HG03135 (cell line): ENCODE measurements around the gene MAD1L1.
"Not testable (repeated sequence)": the region's sequence is repeated elsewhere in the genome, so short reads cannot be mapped to it uniquely, and the experiment has no call there.

Source experiments
- ATAC-seq: cut with Tn5 transposase; IDR thresholded peaks from one replicate; pipeline ENCODE4 v1.9.1; 2021; ENCODE audit warnings: mild to moderate bottlenecking, moderate library complexity; ENCODE audit not compliant: unreplicated experiment

MAD1L1 gene

DNA sequence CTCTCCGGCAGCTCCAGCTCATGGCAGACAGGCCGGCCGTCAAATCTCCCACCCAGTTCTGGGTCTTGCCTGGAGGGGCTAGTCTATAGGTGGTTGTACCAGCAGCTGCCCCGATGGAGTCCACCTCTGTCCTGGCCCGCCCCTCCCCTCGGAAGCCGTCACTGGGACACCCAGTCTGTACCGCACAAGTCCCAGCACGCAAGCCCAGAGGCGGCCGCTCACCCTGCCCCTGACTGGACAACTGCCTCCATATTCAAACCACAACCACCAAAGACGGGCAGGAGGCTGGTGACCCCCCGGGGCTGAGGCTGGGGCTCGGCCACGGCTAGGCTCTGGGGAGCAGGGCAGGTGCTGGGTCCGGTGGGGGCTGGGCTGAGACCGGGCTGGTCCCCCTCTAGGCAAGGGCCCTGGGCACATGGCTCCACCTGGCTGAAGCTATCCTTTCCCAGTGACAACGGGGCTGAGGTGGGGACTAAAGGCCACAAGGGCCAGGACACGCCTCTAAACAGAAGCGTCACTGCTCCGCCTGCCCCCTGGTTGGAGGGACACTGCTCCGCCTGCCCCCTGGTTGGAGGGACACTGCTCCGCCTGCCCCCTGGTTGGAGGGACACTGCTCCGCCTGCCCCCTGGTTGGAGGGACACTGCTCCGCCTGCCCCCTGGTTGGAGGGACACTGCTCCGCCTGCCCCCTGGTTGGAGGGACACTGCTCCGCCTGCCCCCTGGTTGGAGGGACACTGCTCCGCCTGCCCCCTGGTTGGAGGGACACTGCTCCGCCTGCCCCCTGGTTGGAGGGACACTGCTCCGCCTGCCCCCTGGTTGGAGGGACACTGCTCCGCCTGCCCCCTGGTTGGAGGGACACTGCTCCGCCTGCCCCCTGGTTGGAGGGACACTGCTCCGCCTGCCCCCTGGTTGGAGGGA is 371.6 kb downstream of the MAD1L1 start:
- ATAC-seq = not testable (repeated sequence)

DNA sequence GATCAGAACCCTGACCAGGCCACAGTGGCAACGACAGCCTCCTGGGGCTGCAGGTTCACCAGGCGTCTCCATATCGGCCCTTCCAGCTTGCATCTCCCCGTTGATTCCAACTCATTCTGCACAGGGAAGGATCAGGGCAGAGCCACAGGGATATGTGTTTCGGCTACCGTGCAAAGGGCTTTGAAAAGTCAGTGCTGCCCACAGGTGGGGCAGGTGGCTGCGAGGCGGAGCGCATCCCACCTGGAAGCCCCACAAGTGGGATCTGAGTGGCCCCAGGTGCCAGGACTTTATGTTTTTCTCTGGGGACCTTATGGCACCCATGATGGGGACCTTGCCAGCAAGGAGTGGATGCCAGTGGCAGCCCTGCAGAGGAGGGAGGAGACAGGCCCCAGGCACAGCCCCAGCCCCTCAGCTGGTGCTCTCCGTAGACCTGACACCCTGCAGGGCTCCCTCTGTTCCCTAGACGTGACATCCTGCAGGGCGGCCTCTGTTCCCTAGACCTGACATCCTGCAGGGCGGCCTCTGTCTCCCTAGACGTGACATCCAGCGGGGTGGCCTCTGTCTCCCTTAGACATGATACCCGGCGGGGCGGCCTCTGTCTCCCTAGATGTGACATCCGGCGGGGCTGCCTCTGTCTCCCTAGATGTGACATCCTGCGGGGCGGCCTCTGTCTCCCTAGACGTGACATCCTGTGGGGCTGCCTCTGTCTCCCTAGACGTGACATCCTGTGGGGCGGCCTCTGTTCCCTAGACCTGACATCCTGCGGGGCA is 373.3 kb downstream of the MAD1L1 start:
- ATAC-seq = no peak

DNA sequence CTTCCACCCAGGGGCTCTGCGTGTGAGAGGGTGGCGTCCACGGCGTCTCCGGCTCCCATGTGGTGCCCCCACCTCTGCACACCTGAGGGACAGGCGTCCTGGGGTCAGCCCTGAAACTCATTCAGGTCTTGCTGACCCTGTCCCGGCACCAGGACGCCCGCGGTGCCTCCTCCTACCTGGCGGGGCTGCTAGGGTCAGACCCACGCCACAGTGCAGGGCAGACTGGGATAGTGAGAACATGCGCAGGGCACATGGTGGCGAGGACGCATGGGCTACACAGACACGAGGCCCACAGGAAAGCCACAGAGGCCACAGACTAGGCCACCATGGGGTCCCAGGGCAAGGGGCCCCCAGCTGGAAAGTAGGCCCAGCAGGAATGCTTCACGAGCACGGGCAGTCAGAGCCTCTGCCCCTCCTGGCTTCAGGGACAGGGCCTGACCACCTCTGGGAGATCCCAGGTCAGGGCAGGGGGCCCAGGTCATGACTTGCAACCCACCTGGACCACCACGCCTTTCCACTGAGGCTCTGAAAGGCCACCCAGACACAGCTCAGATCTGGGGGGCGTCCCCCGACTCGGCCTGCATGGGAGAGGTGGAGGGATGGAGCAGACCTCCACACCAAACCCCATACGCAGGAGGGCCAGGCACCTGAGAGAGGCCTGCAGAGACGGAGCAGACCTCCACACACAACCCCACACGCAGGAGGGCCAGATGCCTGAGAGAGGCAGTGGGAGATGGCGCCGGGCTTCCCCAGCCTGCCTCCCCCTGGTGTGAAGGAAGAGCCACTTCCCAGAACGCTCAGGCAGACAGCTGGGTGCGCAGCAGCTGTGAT is 374.1 kb downstream of the MAD1L1 start:
- no peak for ATAC-seq

DNA sequence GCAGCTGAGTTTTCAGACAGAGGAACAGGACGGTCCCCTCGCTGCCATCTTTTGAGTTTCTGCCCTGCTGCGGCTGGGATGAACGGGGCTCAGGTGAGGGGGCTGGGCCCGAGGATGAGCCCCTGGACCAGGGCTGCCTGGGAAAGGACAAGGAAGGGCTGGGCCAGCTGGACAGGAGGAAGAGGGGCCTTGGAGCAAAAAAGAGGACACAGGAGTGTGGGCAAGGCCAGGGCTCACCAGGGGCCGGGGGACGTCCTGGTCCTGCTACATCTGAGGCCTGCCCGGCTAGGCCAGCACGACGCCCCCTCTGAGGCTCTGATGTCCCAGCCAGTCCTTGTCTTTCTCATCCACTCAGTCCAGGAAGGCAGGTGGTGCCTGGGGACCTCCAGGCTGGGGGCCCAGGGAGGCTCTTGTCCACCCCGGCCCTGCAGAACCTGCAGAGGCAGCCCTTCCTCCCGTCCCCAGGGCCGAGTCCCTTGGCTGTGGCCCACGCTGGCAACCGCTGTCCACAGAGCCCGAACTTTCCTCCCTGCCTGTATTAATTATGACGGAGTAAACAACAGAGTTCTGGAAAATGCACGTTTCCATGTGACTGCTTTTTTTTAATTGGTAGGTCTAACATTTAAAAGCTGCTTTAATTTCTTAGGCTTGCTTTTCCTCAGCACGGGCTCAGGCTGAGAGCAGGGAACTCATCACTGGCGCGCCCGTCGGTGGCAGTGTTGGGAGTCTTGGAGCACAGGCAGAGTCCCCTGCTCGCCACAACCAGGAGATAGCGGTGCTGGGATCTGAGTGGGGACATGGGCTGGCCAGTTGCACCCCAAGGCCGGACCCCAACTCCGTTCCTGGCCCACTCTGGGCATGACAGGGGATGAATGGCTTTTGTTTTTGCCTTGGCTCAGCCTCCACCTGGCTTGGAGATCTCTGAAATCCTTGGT is 375.0 kb downstream of the MAD1L1 start:
- ATAC-seq = no peak

DNA sequence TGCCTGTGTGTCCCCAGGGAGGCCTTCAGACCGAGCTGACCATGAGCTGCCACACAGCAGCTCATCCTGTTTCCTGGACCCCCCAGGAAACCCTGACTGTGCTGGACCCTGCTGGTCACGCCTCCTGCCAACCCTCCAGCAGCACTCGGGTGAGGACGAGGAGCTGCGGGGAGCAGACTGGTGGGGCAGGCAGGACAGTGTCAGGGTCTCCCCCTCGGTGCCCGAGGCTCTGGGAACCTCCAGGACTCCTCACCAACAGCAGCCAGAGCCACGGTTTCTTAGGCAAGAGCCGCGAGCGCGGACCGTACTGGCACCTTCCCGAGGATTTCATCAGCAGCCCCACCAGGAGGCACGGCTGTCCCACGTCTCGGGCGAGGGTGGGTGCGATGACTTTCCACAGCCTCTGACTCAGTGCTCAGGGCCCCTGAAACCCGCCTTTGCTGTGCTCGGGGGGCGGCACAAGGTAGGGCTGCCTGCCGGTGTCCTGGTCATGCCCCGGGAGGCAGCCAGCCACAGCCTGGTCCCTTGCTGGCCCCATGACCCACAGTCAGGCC is 375.8 kb downstream of the MAD1L1 start:
- ATAC-seq = no peak

DNA sequence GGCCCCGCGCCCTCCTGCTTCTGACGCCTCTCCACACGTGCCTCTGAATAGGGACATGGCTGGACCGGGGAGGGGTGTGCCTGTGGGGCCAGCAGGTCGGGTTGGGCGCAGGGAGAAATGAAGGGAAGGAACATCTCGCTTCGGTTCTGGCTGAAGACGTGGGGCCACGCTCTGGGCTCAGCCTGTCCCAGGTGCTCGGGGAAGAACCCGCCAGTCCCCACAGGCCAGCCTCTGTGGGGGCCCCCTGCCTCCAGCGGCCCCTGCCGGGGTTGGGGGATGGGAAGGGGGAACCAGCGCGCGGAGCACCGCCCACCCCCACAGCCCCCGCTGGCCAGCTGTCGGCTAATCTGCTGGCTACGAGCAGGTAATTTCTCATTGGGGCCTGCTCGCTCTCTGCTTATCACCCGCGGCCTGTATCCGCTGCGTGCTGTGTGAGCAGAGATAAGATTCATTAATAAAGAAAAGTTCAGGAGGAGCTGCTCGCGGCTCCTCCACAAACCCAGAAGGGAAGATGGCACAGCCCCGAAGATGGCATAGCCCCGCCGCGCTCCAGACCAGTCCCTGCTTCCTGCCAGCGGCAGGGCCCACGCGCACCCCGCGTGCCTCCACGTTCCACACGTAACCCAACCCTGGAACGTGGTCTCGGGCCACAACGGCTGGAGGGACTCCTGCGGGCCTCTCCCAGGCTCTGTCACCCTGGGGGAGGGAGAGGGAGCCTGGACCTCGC is 376.4 kb downstream of the MAD1L1 start:
- ATAC-seq = no peak

DNA sequence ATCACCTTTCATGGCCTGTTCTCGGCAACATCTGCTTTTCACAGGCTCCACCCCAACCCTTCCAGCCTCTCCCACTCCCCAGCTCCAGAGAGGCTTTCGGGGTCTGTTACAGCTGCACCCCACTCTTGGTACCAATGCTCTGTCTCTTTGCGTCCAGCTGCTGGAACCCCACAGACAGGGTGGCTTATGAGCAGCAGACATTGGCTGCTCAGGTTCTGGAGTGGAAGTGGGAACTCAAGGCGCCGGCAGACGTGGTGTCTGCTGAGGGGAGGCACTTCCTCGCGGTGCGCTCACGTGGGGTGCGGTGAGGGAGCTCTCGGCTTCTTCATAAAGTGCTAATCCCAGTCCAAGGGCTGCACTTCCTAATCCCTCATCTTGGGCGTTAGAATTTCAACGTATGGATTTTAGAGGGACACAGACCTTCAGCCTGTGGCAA is 377.0 kb downstream of the MAD1L1 start:
- ATAC-seq = no peak

DNA sequence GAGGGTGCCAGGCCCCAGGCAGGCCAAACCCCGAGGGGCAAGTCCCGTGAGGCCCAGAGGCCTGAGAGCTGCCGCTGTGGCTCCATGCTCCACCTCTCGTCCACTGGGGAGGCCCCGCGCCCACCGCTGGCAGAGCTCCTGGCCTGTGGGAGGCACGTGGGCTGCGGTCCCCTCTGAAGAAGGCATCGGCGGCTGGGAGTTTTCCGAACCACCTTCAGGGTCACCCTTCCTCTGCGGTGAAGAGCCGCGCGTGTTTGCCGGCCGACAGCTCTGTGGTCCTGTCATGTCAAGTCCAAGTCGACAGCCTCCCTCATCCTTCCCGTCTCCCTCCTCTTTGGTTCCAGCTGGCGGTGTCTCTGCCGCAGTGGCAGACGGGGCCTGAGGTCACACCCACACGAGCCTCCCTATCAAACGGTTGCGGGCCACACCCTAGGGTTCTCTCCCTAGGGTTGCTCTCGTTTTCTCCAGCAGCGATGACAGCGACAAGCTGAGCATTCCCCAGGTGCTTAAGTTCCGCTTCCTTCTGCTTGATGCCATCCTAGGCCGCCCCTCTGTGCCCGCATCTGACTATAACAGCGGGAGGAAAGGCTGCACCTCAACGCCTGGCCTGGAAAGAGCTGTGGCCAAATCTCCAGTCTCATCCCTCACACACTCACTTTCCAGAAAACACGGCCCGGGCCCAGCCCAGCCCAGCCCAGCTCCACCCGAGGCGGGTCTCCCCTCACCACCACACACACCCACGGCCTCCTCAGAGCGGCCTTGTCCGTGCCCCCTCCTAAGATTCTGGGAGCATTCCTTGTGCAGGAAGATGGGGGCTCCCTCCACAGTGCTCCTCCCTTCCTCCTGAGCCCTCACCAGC is 377.6 kb downstream of the MAD1L1 start:
- ATAC-seq = no peak

DNA sequence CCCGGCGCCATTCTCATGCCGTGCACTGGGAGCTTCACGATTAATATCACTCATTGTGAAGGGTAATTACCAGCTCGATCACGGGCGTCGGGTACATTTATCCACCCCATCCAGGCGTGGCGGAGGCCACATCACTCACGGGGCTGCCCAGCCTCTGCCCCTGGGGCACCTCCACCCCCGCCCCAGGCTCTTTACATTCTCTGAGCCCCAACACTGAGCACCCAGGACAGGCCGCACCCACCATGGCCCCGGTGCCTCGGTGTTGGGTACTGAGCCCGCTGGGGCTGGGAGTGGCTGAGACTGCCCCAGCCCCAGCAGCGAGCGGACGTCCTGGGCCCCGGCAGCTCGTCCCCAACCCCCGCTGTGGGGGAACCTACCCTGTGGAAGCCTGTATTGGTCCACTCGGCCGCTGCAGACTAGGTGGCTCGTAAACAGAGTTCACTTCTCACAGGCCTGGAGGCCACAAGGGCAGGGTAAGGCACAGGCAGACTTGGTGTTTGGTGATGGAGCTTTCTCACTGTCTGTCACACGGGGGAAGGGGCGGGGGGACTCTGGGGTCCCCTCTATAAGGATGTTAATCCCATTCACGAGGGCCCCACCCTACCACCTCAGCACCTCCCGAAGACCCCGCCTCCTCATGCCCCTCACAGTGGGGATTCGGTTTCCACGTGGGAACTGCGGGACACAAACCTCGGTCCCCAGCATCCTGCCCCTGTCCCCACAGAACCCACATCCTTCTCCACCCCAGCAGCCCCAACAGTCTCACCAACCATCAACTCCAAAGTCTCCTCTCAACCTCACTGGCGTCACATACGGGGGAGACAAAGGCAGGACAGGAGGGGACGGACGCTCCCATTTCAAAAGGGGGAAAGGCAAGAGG is 378.5 kb downstream of the MAD1L1 start:
- no peak for ATAC-seq

DNA sequence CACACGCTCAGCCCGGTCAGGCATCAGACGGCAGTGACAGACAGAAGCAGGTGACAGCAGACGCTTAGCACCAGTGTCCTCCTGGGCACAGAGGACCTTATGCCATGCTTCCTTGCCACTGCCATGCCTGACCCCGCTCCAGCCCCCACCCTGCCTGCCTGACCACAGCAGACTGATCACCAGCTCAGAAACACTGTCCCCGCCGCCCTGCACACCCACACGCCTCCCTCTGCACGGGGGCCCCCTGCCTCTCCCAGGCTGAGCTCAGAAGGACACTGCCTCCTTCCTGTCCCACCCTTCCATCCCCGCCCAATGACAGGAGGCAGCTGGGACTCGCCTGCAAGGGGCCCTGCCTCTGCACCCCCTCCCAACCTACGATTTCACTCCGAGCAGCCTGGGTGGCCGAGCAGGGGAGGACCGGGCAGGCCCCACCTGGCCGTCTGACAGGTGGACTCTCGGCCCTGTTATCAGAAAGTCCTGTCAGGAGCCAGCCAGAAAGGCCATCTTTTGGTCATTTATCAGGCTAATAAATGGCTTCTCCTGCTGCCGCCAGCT is 379.2 kb downstream of the MAD1L1 start:
- ATAC-seq = no peak

DNA sequence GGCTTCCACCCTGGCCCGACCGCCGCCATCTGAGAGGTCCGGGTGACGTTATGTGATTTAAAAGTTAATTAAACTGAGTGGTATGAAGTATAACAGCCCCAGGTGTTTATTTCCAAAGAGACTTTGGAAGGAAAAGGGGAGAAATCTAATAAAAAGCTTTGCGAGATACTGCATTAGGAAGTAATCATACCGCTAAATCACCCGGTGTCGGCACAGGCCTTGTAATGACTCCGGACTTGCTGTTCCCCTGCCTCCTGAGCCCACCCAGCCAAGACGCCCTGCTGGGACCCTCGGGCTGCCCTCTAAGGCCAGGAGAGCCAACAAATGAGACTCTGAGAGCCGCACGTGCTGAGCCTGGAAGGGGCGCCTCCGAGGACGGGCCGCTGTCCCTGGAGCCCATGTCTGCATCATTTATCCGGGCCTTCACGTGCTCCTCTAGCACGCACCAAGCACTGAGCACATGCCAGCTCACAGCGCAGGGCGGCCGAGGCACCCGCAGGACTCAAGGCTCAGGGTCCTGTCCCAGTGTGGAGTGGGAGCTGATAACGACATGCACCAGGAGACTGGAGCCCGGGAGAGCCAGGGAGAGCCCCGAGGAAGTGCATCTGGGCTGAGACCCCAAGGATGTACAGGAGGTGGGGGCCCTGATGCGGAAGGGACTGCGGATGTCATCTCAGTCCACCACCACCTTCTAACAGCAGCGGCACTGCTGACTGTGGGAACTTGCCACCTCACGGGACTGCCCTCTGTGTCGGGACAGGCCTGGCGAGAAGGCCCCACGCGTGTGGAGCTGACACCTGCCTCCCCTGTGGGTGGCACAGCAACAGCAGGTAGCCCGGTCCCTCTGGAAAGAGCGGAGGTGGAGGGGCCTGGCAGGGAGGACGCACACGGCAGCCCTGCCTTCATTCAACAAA is 380.0 kb downstream of the MAD1L1 start:
- ATAC-seq = no peak

DNA sequence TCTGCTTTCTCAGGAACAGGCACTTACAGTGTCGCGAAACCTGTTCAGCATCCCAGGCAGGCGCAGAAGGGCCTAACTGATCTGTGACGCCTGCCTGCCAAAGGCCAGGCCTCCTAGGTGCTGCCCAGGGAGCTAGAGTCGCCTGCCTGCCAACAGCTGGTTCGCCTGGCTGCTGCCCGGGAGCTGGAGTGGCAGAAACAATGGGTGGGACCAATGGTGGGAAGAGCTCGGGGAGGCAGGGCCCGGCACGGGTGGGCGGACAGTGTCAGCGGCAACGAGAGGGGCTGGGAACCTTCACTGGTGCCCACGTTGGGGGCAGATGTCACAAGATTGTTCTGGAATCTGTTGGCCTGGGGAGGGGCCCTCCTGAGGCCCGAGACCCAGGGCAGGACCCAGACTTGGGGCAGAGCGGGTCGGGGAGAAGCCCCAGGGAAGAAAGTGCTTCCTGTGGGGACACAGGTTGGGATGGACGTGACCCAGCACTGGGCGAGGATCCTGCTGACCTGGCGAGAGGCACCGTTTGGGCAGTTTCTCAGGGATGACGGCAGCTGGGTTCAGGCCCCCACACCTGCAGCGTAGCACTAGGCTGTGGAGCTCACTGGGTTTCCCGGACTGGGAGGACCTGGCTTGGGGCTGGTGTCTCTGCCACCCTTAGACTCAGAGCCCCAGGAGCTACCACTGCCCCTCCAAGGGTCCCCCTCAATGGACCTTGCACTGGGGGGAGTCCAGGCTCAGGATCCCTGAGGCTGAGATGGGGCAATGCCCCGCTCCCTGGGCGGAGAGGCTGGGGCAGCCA is 380.8 kb downstream of the MAD1L1 start:
- no peak for ATAC-seq

DNA sequence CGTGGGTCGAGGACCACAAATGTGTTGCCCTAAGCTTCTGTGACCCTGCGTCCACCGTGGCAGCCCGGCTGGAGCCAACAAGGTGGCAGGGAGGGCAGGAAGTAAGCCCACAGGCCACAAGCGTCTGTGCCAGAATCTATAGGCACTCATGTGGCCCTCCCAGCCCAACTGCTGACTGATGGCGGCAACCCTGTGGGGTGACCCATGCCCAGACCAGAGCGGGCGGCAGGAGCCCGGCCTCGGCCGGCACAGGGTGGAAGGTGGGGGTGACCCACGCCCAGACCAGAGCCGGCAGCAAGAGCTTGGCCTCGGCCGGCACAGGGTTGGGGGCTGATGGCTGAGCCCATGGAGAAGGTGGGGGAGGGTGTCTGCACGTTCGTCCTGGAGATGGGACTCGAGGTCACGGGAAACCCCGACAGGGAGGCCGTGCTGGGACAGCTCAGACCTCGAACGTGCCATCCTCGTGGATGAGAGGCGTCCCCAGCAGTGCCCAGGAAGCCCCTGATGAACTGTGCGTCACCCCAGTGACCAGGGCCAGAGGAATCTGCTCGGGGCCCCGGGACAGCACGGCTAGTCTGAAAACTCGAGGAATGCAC is 381.7 kb downstream of the MAD1L1 start:
- ATAC-seq = no peak

DNA sequence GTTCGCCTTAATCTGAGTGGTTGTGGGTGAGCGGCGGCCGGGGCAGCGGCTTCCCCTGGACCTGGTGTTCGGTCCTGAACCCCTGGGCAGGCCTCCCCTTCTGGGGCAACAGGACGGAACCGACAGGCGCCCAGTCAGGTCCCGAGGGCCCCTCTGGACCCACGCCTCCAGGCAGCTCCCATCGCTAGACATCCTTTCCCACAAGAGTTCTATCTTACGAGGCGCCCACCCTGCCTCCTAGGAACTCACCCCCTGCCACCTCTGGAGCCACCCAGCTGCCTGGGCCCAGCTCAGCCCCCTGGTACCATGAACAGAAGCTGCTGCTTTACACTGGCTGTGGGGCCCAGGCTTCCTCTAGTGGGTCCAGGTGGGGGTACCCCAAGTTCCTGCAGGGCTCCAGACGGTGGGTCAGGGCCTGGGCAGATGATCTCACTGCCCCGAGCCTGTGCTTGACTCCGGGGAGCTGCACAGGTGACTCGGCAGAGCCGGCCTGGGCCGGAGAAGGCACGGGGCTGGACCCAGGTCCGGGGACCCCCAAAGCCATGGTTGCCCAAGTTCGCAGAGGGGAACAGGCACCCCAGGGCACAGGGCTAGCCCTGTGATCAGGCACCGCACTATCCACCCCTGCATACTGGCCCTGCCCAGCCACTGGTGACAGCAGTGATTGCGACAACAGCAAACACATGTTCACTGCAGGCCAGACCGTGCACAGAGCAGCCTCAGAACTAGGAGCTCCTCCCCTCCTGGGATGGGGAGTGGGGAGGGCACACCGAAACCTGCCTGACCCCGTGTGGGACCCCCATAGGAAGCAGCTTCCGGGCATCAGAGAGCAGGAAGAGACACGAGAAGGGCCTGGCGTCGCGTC is 382.4 kb downstream of the MAD1L1 start:
- no peak for ATAC-seq
